Right renal pelvis (tissue), 4 donors: Measurements from ENCODE around the gene DNAJC5G. TPM values are rescaled to one million over a fixed set of nuclear protein-coding genes. Genes with fewer than 3 reads are reported as not detected.
"Not testable (repeated sequence)": the region's sequence is repeated elsewhere in the genome, so short reads cannot be mapped to it uniquely, and the experiment has no call there.

ENCODE experiments used
- DNase-seq, 4 donors: peaks; one replicate each; pipeline ENCODE4 v3.0.0-alpha.2; 2013; ENCODE audit warnings: low read depth in 4 of 4, low spot score in 3 of 4, missing footprints in 1 of 4
- polyA plus RNA-seq, 4 donors: library from polyadenylated mRNA; unstranded; fragments of 120-200 nt; gene quantifications; one replicate each; pipeline ENCODE4 v1.2.1, GENCODE V29; 2013; ENCODE audit not compliant: insufficient read length in 4 of 4

DNAJC5G gene
- polyA plus RNA-seq, 4 donors, result 0.55 to 1.1 (median 0.88) TPM

- DNase-seq, result not testable (repeated sequence)
Measured at GRCh38 chr2:27272537-27273522, 2.4 kb upstream of the DNAJC5G start.

DNA sequence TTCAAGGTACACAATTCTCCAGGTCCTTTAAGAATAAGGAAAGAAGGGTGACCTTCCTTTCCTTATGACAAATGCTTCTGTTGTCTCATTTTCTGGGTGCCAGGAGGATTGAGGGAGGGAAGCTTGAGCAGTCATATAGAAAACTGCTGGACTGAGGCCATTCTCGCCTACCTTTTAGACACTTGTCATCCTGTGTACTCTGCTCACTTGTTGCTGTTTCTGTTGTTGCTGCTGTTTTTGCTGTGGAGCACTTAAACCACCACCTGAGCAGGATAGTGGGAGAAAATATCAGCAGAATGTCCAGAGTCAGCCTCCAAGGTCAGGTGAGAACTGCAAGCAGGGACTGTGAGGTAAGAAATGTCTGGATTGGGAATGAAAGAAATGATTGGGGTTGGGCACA is 2.8 kb downstream of the DNAJC5G start:
- DNase-seq, result no peak

GRCh38 chr2:27280826-27281225 is 5.6 kb downstream of the DNAJC5G start:
- no peak for DNase-seq

- DNase-seq, result no peak
Measured at GRCh38 chr2:27281442-27281841, 6.2 kb downstream of the DNAJC5G start.

DNA sequence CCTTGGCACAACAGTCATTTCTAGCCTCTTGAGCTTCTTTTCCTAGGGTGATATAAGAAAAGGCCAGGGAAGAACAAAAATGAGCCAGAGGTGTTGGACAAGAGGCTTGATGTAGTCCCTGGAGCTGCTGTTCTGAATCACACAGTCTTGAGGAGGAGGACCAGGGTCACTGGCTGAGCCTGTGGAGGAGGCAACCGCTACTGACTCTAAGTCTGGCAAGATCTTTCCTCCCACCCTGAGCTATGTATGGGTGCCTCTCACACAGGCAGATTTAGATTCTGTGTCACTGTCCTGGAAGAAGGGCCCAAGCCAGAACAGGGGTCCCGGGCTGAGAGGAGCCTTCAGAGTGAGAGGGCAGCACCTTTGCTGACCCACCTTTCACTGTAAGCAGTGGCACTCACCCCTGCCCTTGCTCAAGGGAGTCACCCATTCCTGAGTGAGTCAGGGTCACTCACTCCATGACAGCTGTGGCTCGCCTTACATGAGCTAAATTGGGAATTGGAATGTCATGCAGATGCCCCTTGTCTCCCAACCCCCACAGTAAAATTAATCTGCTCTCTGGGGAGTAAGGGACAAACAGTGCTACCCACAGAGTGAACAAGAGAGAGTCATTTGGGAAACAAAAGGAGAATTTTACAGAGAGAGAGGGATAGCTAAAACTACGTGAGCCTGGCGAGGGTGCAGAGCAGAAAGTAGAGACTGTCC is 6.8 kb downstream of the DNAJC5G start, which contains the start of gene TRIM54:
Gene TRIM54 (plus strand): TSS at position 575 of the 705 bp plus-strand sequence. CDS start 303 bp downstream, outside the sequence.
- no peak for DNase-seq

DNA sequence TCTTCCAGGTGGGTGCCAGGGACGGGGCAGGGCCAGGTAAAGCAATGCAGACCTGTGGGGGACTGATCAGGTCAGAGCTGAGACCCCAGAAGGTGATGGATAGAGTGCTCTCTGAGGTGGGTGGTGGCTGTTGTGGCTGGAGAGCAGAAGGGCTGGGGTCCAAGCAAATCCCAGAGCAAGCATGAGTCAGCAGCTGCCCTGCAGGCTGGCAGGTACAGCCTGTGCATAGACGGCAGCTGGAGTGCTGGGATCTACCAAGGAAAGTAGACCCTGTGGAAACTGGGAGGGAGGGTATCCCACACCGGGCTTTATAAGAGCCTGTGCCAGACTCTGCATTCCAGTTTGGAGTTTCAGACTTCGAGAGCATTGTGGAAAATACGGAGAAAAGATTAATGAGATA is 7.7 kb downstream of the DNAJC5G start:
- DNase-seq, result no peak

DNA sequence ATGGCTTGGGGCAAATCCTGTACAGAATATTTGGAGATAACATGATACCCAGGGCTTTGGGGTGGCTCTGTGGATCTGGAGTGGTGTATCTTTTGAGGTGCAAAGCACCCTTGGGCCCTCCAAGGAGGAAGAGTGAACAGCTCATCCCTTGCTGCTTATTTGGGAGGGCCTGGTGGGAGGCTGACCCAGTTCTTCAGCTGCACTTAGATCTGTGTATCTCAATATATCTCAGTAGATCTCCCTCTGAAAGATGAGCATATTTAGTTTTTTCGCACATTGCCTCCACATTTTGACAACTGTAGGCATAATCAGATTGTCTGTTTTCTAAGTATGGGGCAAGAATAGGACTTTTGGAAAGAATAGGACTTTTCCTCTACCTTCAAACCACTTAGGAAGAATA is 9.8 kb downstream of the DNAJC5G start:
- no peak for DNase-seq

DNA sequence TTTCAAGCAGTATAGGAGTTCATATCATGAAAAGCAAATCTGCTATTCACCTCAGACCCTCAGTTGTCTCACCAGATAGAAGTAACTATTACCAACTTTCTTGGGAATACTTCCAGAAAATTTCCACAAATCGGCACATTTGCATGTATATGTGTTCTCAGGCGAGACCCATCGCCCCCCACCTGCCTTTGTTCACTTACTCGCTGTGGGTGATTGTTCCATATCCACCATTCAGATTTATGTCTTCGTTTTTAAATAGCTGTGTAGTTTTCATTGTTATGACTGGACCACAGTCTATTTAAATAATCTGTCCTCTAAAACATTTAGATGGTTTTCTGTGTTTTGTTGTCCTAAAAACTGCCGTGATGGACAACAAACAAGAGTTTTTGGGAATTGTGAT is 10.2 kb downstream of the DNAJC5G start:
- DNase-seq, result no peak

DNA sequence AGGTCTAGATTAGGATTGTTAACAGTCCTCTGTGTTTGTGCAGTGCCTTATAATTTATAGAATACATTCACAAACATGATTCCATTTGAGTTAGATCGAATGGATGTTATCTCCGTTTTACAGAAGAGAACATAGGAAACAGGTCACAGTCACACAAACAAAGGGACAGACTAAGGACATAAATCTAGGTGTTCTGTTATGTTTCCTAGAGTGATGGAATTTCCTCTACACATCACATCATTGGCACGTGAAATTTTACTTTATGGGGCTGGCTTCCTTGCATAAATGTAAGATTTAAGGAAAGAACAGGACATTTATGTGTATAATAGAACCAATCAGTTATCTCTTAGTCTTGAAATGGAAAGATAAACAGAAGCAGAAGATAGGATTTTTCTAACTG is 13.4 kb downstream of the DNAJC5G start:
- no peak for DNase-seq

GRCh38 chr2:27290549-27290948 is 15.3 kb downstream of the DNAJC5G start:
- DNase-seq, result no peak

DNA sequence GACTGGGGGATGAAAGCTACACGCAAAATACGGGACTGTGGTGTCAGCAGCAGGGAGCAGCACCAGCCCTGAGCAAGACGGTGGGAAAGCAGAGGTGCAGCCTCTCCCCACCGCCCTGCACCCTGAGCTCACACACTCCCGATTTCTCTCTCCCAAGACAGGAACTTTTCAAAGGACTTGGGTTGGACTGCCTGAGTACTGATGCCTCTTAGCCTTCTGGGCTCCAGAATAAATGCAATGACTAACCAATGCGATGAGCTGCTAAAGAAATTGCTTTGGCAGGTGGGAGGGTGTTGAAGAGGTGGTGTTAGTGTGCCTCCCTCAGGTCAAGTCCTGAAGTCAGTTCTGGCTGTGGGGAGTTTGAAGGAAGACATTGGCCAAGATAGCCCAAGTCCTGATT is 16.6 kb downstream of the DNAJC5G start:
- no peak for DNase-seq

DNA sequence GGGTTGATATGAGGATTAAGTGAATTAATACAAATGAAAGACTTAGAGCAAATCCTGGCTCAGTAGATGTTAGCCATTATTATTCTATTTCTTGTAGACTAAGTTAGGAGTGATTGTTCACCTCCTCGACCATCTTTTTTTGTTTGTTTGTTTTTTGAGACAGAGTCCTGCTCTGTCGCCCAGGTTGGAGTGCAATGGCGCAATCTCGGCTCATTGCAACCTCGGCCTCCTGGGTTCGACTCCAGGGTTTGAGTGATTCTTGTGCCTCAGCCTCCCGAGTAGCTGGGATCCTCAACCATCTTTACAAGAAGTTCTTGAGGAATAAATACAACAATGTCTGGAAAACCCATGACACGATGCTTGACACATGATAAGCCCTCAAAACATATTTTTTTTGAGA is 19.7 kb downstream of the DNAJC5G start:
- no peak for DNase-seq

DNA sequence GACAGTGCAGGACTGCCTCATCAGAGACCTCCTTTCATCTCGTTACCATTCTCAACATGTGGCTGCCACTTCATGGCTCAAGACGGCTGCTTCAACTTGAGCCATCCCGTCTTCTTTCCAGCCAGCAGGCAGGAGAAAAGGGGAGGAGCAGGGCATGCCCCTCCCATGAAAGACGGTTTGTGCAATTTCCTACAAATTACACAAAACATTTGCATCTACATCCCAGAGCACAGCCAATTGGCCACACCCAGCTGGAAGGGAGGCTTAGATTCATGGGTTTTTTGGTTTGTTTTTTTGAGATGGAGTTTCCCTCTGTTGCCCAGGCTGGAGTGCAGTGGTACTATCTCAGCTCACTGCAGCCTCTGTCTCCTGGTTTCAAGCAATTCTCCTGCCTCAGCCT is 21.2 kb downstream of the DNAJC5G start:
- DNase-seq, result no peak

GRCh38 chr2:27297195-27297594 is 22.0 kb downstream of the DNAJC5G start:
- no peak for DNase-seq

- no peak for DNase-seq
Measured at GRCh38 chr2:27298391-27299080, 23.3 kb downstream of the DNAJC5G start.

DNA sequence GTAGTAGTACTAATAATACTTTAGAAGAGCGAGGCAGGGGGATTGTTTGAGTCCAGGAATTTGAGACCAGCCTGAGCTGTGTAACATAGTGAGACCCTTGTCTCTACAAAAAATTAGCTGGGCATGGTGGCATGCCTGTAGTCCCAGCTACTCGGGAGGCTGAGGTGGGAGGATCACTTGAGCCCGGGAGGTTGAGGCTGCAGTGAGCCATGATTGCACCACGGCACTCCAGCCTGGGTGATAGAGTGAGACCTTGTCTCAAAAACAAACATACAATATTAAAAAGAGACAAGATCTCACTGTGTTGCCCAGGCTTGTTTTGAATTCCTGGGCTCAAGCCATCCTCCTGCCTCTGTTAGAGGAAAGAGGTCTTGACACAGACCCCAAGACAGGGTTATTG is 25.4 kb downstream of the DNAJC5G start:
- DNase-seq, result not testable (repeated sequence)

- no peak for DNase-seq
Measured at GRCh38 chr2:27303093-27304025, 28.1 kb downstream of the DNAJC5G start.

DNA sequence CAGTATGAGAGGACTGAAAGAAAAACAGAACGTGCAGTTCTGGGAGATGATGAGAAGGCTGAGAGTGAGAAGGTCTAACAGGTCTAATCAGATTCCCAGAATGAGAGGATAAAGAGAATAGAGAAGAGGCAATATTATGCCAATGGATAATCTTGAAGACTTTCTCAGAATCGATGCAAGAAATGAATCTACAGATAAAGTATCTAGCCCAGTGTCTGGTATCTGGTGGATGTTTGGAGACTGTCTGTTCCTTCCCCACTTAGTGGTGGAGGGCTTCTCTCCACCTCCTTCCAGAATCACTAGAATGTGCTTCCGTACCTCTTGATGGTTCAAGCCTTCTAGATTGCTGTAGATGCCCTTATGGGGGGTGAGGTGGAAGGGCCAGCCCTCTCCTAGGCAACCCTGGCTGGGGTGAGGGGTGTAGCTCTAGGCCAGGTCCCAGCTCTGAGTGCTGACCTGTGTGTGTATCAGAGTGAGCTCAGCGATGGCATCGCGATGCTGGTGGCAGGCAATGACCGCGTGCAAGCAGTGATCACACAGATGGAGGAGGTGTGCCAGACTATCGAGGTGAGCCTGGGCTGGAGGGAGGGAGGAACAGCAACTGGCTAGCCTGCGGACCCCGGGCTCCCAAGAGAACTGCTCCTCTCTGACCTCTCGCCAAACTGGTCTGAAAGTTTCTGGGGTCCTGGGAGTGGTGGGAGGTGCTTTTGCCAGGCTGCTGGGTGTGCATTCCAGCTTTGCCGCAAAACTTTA is 29.4 kb downstream of the DNAJC5G start:
- DNase-seq, result no peak

GRCh38 chr2:27305516-27305915 is 30.3 kb downstream of the DNAJC5G start:
- DNase-seq, result no peak
